ENCODE measurements around the gene KCNK7.

DNA sequence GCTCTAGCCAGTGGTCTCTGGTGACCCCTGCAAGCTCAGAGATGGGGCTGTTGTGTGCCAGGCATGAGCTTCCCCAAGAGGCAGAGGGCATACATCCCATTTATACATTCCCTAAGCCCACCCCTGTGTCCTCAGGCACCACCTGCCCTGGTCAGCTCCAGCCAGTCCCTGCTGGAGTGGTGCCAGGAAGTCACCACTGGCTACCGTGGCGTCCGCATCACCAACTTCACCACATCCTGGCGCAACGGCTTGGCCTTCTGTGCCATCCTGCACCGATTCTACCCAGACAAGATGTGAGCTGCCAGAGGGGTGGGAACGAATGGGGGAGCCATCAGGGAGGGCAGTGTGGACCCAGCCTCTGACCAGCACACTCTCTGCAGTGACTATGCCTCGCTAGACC lies 11.5 kb downstream of the KCNK7 start:
- TF ChIP-seq, protein P1, sequence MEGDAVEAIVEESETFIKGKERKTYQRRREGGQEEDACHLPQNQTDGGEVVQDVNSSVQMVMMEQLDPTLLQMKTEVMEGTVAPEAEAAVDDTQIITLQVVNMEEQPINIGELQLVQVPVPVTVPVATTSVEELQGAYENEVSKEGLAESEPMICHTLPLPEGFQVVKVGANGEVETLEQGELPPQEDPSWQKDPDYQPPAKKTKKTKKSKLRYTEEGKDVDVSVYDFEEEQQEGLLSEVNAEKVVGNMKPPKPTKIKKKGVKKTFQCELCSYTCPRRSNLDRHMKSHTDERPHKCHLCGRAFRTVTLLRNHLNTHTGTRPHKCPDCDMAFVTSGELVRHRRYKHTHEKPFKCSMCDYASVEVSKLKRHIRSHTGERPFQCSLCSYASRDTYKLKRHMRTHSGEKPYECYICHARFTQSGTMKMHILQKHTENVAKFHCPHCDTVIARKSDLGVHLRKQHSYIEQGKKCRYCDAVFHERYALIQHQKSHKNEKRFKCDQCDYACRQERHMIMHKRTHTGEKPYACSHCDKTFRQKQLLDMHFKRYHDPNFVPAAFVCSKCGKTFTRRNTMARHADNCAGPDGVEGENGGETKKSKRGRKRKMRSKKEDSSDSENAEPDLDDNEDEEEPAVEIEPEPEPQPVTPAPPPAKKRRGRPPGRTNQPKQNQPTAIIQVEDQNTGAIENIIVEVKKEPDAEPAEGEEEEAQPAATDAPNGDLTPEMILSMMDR (IDR thresholded peaks at IDR 0.05; ENCODE audit: poor library complexity), result no peak
- no peak for TF ChIP-seq EZH2phosphoT487 (IDR thresholded peaks at IDR 0.05; ENCODE audit: low read depth, severe bottlenecking, unreplicated experiment)
- TF ChIP-seq EZH2 (IDR thresholded peaks at IDR 0.05; ENCODE audit: borderline replicate concordance), result no peak

Data from hepatocyte (in vitro differentiated cells).